ENCODE results near the gene BAHCC1. TPM values are rescaled to one million over a fixed set of nuclear protein-coding genes. Genes with fewer than 3 reads are reported as not detected.

The BAHCC1 gene
- 16.3 and 25.5 TPM in 2 replicates for total RNA-seq

DNA sequence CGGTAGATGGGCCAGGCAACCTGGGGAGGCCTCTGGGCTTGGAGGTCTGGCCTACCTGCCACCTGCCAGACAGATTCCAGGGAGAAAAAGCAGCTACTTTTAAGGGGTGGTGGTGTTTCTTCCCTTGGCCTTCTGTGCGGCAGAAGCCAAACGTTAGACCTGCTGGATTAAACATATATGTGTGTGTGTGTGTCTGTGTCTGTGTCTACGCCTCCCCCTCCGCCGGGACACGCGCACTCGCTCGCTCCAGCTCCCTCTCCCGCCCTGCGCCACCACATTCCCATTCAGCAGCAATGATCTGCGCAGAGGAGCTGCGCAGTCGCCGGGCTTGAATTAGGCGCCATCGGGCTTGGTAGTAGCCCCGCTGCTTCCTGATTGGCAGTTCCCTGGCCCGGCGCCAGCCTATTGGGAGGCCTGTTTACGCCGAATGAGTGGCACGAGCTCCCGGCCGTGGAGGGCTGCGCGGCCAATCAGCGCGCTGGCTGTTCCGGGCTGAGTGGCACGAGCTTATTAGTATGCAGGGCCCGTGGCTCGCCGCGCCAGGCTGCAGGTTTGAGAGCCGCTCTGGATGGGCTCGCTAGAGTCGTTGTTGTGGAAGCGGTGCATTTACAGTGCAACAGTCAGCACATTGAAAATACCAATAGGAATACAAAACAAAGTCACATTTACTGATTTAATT lies at the start of gene BAHCC1:
BAHCC1 (plus strand) TSS at position 537 of the 679 bp plus-strand sequence. CDS start 4,283 bp downstream, outside the sequence.

DNA sequence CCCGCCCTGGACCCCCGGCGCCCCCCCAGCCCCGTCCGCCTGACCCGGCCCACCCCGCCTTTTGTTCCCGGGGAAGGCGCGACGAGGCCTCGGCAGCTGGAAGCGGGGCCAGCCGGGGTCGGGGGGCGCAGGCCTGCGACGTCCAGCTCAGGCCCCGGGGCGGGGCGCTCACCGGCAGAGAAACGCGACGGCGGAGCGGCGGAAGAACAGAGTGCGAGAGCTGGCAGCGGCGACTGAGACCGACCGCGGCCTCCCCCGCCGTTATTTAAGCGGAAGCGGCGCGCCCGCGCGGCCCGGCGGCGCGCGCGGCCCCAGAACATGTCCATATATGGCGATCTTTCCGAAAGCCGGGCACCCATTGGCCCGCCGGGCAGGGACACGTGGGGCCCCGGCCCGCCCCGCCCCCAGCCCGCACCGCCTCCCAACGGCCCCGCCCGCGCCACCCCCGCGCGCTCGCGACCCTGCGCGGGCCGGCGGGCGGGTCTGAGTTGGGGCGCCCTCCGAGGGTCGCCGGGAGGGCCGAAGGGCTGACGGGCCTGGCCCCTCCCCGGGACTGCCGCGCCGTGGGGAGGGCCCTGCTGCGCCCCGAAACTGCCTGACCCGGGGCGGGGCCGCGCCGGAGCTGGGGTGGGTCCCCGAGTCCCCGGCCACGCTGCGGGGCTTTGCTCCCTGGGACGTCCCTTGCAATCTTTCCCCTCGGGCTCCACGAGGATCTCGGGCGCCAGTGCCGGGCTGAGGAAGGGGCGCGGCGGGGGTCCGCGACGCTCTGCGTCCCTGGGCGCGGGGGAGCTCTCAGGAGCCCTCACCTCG lies 117.5 kb downstream of the BAHCC1 start, which contains the start of gene ACTG1:
ACTG1 (minus strand) TSS at position 238 of the 810 bp plus-strand sequence. CDS start 445 bp downstream, outside the sequence.

Small RNA genes within 50 kb of the gene (small RNA-seq; reads per million reads assigned to genes)
- gene MIR3186 (not detected), gene MIR4740 (not detected)

Other genes with a start within 250 kb of the BAHCC1 start
- not detected in 2 replicates for gene PVALEF, start 229.9 kb upstream of the BAHCC1 start, total RNA-seq
- gene AATK, start 229.2 kb upstream of the BAHCC1 start, total RNA-seq: 0.12 and 0.16 TPM in 2 replicates
- gene CEP131, start 172.5 kb upstream of the BAHCC1 start, total RNA-seq: 7.4 and 10.4 TPM in 2 replicates
- gene TEPSIN, start 156.4 kb upstream of the BAHCC1 start, total RNA-seq: 19.6 and 21.7 TPM in 2 replicates
- 9.9 and 13.0 TPM in 2 replicates for gene NDUFAF8, start 156.1 kb upstream of the BAHCC1 start, total RNA-seq
- 60.6 and 64.4 TPM in 2 replicates for gene SLC38A10, start 100.2 kb upstream of the BAHCC1 start, total RNA-seq
- gene ACTG1, start 117.3 kb downstream of the BAHCC1 start, total RNA-seq: 20,946 and 30,159 TPM in 2 replicates
- 8.9 and 10.0 TPM in 2 replicates for gene FSCN2, start 132.9 kb downstream of the BAHCC1 start, total RNA-seq
- 37.2 and 45.6 TPM in 2 replicates for gene FAAP100, start 156.9 kb downstream of the BAHCC1 start, total RNA-seq
- gene NPLOC4, start 241.7 kb downstream of the BAHCC1 start, total RNA-seq: 80.4 and 97.5 TPM in 2 replicates
- gene TSPAN10, start 241.7 kb downstream of the BAHCC1 start, total RNA-seq: 1.9 TPM in 2 replicates